GM18519 (cell line): ENCODE results near the gene PPP2R2B.

ENCODE experiments used
- ATAC-seq: cut with Tn5 transposase; IDR thresholded peaks from one replicate; pipeline ENCODE4 v1.9.1; 2021; ENCODE audit warnings: mild to moderate bottlenecking, moderate library complexity; ENCODE audit not compliant: unreplicated experiment, low FRiP score

Gene PPP2R2B

GRCh38 chr5:146669656-146670055, 208.9 kb downstream of the PPP2R2B start:
- ATAC-seq, result no peak

DNA sequence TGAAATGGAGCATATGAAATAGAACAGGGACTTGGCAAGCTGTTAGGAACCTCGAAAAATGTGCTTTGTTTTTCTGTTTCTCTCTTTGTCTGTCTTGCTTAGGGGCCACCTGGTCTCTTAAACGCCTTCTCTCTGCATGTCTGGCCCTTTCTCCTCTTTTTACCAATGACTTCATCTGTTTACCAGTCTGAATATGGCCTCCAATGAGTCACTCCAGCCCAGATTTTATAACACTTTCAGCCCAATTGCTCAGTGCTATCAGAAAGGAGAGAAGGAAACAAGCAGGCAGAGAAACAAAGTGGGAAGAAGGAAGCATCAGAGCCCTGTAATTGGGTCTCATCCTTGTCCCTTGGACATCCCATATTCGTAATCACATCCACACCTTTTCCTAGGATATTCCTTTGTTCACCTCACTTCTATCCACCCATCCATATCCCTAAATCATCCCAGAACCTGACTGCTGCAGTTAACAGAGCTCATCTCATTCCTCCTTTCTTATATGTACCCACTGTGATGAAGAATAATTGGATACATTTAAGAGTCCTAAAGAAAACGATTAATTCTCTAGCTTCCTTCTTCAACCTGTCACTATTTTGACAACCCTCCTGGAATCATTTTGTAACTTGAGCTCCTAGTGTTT, 210.8 kb downstream of the PPP2R2B start:
- no peak for ATAC-seq

DNA sequence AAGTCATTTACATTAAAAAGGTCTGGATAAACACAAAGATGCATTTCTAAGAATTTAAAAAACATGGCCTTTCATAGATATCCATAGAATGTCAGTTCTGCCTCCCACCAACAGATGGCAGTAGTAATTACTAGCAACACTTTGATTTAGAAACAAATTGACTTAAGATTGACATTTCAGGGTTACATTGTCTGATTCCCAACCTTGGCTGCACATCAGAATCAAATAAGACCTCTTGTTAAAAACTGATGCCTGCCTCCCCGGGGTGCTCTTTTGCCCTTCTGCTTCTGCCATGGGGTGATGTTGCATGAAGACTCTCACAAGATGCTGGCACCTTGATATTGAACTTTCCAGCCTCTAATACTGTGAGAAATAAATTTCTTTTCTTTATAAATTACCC, 216.3 kb downstream of the PPP2R2B start:
- peak; percentile 48 for ATAC-seq

DNA sequence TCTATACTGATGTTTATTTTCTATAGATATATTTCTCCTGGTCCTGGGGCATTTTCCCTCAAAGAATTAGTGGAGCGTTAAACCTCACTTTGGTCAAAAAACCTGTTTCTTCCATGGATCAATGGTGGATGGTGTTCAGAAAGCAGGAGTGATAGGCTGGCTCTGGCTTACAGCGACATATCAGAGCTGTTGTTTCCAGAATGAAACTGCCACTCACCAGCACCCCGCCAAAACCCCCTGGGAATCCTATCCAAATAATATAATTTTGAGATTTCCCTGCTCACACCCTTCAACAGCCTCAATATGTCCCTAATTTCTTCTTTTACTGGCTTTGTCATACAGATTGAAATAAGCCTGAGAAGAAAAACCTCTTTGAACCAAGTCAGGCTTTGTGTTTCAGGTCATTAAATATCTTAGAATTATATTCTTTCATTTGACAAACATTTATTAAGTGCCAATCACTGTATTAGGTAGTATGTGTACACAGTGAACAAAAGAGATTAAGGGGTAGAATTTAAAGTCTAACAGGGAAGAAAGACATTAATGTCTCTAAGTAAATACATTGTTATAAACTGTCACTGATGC, 218.1 kb downstream of the PPP2R2B start:
- ATAC-seq, result no peak

DNA sequence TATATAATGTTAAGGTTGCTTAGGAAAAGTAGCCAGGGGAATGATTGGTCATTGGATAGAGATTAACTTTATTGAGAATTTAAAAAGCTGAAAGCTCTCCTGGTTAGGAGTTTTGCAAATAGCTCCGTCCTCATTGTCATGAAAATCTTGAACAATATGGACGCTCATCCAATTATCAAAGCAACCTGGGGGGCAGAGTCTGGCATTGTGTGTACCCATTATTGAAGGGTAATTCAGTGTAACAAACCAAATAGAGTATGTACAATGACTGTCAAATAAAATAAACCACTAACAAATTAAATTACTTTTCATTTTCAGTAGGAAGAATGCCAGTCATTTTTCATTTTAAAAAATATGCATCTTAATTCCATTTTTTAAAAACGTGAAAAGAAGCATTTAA, 218.6 kb downstream of the PPP2R2B start:
- ATAC-seq, result no peak

DNA sequence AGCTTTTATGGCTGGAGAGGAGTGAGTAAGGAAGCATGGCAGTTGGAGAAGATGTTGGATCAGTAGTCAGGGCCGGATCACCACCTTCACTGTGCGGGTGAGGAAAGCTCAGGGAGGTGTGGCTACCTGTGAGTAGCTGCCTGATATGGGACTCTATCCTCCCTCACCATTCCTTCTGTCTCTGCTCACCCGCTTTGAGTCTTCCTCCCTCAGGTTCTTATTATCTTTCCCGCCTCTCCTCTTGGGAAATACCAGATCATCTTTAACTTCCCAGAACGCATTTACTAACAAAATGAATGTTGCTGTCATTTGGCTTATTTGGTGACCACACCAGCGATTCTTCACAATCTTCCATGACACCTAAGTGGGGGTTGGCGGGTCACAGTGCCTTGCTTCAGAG, 221.9 kb downstream of the PPP2R2B start:
- ATAC-seq, result no peak

GRCh38 chr5:146653560-146653959, 225.0 kb downstream of the PPP2R2B start:
- no peak for ATAC-seq

DNA sequence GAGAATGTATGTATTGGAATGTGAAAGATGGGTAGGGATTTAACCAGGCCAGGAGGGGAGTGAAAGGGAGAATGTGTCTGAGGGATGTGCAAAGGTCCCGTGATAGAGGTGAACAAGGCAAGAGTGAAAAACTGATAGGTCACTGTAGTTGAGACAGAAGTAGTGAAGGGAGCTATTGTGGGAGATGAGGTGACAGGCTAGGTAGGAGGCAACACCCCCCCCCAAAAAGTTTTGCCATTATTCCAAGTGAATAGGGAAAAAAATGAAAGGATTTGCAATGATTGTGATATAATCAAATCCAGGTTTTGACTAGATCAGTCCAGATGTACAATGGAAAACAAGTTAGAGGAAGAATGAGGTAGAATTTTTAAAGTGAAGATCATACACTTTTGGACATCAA, 226.0 kb downstream of the PPP2R2B start:
- no peak for ATAC-seq

DNA sequence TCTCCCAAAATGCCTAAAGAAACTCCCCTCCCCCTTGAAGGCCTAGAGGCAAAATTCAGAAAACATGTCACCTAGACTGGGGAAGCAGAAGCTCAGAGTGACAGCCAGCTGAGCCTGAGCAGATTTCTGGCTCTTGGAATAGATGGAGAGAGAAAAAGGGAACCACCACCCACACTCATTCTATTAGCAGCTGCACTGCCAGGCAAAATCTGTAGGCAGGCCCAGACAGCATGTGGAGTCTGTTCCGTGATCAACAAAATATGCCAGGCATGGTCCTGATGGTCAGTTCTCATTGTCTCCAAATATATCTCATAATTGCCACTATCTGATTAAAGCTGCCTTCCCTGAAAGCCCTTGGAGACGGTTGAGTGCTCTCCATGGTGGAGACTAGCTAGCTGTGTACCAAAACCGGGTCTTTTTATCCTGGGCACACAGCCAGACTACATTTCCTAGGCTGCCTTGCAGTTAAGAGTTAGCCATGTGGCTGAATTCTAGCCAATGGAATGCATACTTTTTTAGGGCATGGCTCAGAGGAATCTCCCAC, 230.8 kb downstream of the PPP2R2B start:
- no peak for ATAC-seq

DNA sequence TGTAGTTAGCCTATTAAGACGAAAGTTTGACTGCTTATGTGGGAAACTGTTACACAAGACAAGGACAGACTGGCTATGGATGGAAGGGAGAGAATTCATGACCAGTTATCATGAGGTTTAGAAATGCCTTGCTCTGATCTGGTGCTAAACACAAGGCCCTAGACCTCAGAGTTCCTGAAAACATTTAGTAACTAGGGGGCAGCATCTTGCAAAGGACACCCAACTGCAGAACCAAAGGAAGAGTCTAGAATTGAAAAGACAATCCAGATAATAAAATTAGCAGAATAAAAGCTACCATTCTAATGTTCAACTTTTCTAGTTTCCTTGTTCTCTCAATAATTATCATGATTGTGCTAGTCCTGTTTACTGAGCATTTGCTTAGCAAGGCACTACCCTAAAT, 232.1 kb downstream of the PPP2R2B start:
- ATAC-seq, result no peak

GRCh38 chr5:146645342-146645741, 233.2 kb downstream of the PPP2R2B start:
- ATAC-seq, result no peak

- ATAC-seq, result no peak
Measured at GRCh38 chr5:146644831-146645230, 233.7 kb downstream of the PPP2R2B start.

GRCh38 chr5:146643776-146644175, 234.8 kb downstream of the PPP2R2B start:
- no peak for ATAC-seq

DNA sequence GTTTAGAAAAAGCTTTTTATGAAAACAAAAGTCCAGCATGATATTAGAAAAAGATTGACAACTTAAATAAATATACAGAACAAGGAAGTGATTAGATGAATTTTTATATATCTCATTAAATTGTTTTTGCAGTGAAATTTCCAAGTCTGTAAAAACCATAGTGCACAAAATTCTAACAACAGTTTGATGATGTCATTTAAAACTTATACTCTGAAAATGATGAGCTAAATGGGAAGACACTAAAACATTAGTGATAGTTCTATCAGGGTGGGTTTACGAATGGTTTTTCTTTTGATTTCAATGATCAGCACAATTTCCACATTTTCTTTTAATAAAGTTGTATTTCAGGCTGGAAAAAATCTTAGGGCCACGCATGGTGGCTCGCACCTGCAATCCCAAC, 236.1 kb downstream of the PPP2R2B start:
- no peak for ATAC-seq

- ATAC-seq, result no peak
Measured at GRCh38 chr5:146641941-146642340, 236.6 kb downstream of the PPP2R2B start.

GRCh38 chr5:146640285-146640896, 238.2 kb downstream of the PPP2R2B start:
- ATAC-seq, result no peak

GRCh38 chr5:146635443-146635842, 243.1 kb downstream of the PPP2R2B start:
- no peak for ATAC-seq

DNA sequence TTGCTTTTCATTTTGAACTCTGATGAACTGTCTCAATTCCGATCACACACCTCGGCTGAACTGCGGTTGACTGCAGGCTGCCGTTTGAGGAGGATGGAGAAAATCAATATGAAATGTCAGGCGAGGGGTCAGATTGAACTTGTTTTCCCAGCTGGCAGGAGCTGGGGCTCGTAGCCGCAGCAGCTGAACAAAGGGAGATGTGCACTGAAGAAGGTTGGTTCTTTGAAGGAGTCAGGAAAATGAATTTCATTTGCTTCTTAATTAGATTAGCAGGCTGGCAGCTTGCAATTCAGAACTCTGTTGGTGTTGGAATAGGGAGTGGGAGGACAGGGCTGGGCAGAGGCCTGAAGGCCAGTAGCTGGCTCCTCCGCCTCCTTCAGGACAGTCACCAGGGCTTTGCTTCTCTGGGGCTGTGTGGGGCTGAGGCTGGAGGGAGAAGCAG, 245.2 kb downstream of the PPP2R2B start:
- no peak for ATAC-seq

GRCh38 chr5:146632620-146633322, 245.8 kb downstream of the PPP2R2B start:
- no peak for ATAC-seq

GRCh38 chr5:146630472-146630871, 248.1 kb downstream of the PPP2R2B start:
- no peak for ATAC-seq

- ATAC-seq, result no peak
Measured at GRCh38 chr5:146628950-146629349, 249.6 kb downstream of the PPP2R2B start.
